DOHH2 (cell line): Measurements from ENCODE around the gene CMPK2.

Experiments
- H3F3A ChIP-seq: fragments of 200-600 bp; sonication (generic), shearing (Covaris generic); 2 replicates; pipeline ENCODE4 v1.6.0; 2016; ENCODE audit warnings: antibody characterized with exemption, mild to moderate bottlenecking; ENCODE audit not compliant: control insufficient read depth, insufficient read depth
- H3K27ac ChIP-seq: fragments of 200-600 bp; sonication (generic); 2 replicates; pipeline ENCODE4 v1.5.1; 2014; ENCODE audit warnings: low read depth, mild to moderate bottlenecking, low read length, moderate library complexity
- H3K27me3 ChIP-seq: fragments of 200-600 bp; sonication (generic); 2 replicates; pipeline ENCODE4 v1.6.1; 2014; ENCODE audit warnings: mild to moderate bottlenecking, low read length, mixed read lengths; ENCODE audit not compliant: control insufficient read depth
- H3K36me3 ChIP-seq: fragments of 200-600 bp; sonication (generic); 2 replicates; pipeline ENCODE4 v1.6.1; 2014; ENCODE audit warnings: mild to moderate bottlenecking, low read length, moderate library complexity, mixed read lengths; ENCODE audit not compliant: control insufficient read depth
- H3K4me1 ChIP-seq: fragments of 200-600 bp; sonication (generic); 2 replicates; pipeline ENCODE4 v1.6.1; 2014; ENCODE audit warnings: mild to moderate bottlenecking, low read length, mixed read lengths; ENCODE audit not compliant: control insufficient read depth
- H3K4me2 ChIP-seq: fragments of 200-600 bp; sonication (generic); 2 replicates; pipeline ENCODE4 v1.6.0; 2014; ENCODE audit warnings: mild to moderate bottlenecking, low read length, moderate library complexity
- H3K4me3 ChIP-seq: fragments of 200-600 bp; sonication (generic); 2 replicates; pipeline ENCODE4 v1.5.1; 2014; ENCODE audit warnings: mild to moderate bottlenecking, low read length, mixed read lengths
- H3K79me2 ChIP-seq: fragments of 200-600 bp; sonication (generic); 2 replicates; pipeline ENCODE4 v1.6.1; 2014; ENCODE audit warnings: mild to moderate bottlenecking, low read length, mixed read lengths; ENCODE audit not compliant: control insufficient read depth
- H3K9me2 ChIP-seq: fragments of 200-600 bp; sonication (generic); replicated peaks from 2 replicates; pipeline ENCODE4 v1.6.1; 2014; ENCODE audit warnings: mild to moderate bottlenecking, low read length, mixed read lengths; ENCODE audit not compliant: control insufficient read depth
- H3K9me3 ChIP-seq: fragments of 200-600 bp; sonication (generic); 2 replicates; pipeline ENCODE4 v1.6.1; 2014; ENCODE audit warnings: antibody characterized with exemption, low read length, mixed read lengths; ENCODE audit not compliant: control insufficient read depth, insufficient read depth
- H4K20me1 ChIP-seq: fragments of 200-600 bp; sonication (generic); 2 replicates; pipeline ENCODE4 v1.6.0; 2014; ENCODE audit warnings: low read depth, mild to moderate bottlenecking, antibody characterized with exemption, low read length, moderate library complexity; ENCODE audit not compliant: control insufficient read depth, insufficient read depth
- CTCF ChIP-seq: fragments of 200-600 bp; sonication (generic); IDR thresholded peaks from one replicate; pipeline ENCODE4 v1.5.1; 2014; ENCODE audit warnings: antibody characterized with exemption, mild to moderate bottlenecking, low read depth, low read length; ENCODE audit not compliant: poor library complexity, severe bottlenecking
- EZH2phosphoT487 ChIP-seq: fragments of 200-600 bp; sonication (generic); IDR thresholded peaks from 2 replicates; pipeline ENCODE4 v1.6.1; 2017; ENCODE audit warnings: borderline replicate concordance, mild to moderate bottlenecking, antibody characterized with exemption, low read length, moderate library complexity, mixed read lengths

Gene CMPK2

GRCh38 chr2:6810961-6811360, 54.7 kb downstream of the CMPK2 start:
- Histone ChIP-seq H3K9me2 (no peaks in the 10 kb centered on the region), H3F3A (peaks cover 66% of the 10 kb centered on the region), H3K36me3 (peaks cover 16% of the 10 kb centered on the region), H3K4me3 (peak overlapping the region; percentile 63), H3K4me2 (peak overlapping the region; percentile 78), H3K9me3 (peaks cover 6% of the 10 kb centered on the region; the same call in 1 of the 2 replicates), H3K4me1 (peaks cover 100% of the 10 kb centered on the region), H3K79me2 (peaks cover 37% of the 10 kb centered on the region), H3K27ac (peak overlapping the region; percentile 96), H3K27me3 (no peaks in the 10 kb centered on the region), H4K20me1 (no peaks in the 10 kb centered on the region)
- TF ChIP-seq EZH2phosphoT487 (no peak), CTCF (no peak)

- Histone ChIP-seq H3K4me3 (peak overlapping the region; percentile 63), H3K27me3 (no peaks in the 10 kb centered on the region), H3F3A (peaks cover 48% of the 10 kb centered on the region), H3K9me2 (no peaks in the 10 kb centered on the region), H3K9me3 (no peaks in the 10 kb centered on the region), H3K4me2 (peak overlapping the region; percentile 78), H4K20me1 (no peaks in the 10 kb centered on the region), H3K79me2 (peaks cover 32% of the 10 kb centered on the region), H3K27ac (peak overlapping the region; percentile 96), H3K4me1 (peaks cover 99% of the 10 kb centered on the region), H3K36me3 (peaks cover 15% of the 10 kb centered on the region)
- TF ChIP-seq CTCF = no peak
- no peak for TF ChIP-seq EZH2phosphoT487
Measured at GRCh38 chr2:6808426-6808825, 57.3 kb downstream of the CMPK2 start.

- TF ChIP-seq CTCF (no peak), EZH2phosphoT487 (no peak)
- H3K4me2 ChIP-seq = peak overlapping the region; percentile 78
- peak overlapping the region; percentile 63 for H3K4me3 ChIP-seq
- peaks cover 32% of the 10 kb centered on the region for H3K79me2 ChIP-seq
- H3K9me3 ChIP-seq = no peaks in the 10 kb centered on the region
- no peaks in the 10 kb centered on the region for H4K20me1 ChIP-seq
- peaks cover 30% of the 10 kb centered on the region for H3F3A ChIP-seq
- peaks cover 25% of the 10 kb centered on the region for H3K36me3 ChIP-seq
- no peaks in the 10 kb centered on the region for H3K9me2 ChIP-seq
- no peaks in the 10 kb centered on the region for H3K27me3 ChIP-seq
- no peak overlapping the region for H3K27ac ChIP-seq
- peaks cover 93% of the 10 kb centered on the region for H3K4me1 ChIP-seq
Measured at GRCh38 chr2:6806604-6807003, 59.1 kb downstream of the CMPK2 start.
